GM12891 (cell line): ENCODE results near the gene ITIH2.

ENCODE experiments used
- PAX5 ChIP-seq: IDR thresholded peaks from 2 replicates; pipeline ENCODE4 v1.6.1; 2011; ENCODE audit warnings: low read length, moderate library complexity, mild to moderate bottlenecking; ENCODE audit not compliant: insufficient read depth, severe bottlenecking
- POLR2A ChIP-seq: IDR thresholded peaks from 2 replicates; pipeline ENCODE4 v1.6.1; 2011; ENCODE audit warnings: low read depth, low read length, control low read depth
- POLR2AphosphoS5 ChIP-seq: IDR thresholded peaks from 2 replicates; pipeline ENCODE4 v1.6.1; 2011; ENCODE audit warnings: low read depth, low read length, control low read depth
- POU2F2 ChIP-seq: IDR thresholded peaks from 2 replicates; pipeline ENCODE4 v1.6.1; 2011; ENCODE audit warnings: low read depth, mild to moderate bottlenecking, control low read depth, low read length, moderate library complexity
- SPI1 ChIP-seq: IDR thresholded peaks from 2 replicates; pipeline ENCODE4 v1.6.1; 2011; ENCODE audit warnings: low read depth, low read length, control low read depth
- TAF1 ChIP-seq: IDR thresholded peaks from 2 replicates; pipeline ENCODE4 v1.6.1; 2011; ENCODE audit warnings: low read depth, low read length, control low read depth

DNA sequence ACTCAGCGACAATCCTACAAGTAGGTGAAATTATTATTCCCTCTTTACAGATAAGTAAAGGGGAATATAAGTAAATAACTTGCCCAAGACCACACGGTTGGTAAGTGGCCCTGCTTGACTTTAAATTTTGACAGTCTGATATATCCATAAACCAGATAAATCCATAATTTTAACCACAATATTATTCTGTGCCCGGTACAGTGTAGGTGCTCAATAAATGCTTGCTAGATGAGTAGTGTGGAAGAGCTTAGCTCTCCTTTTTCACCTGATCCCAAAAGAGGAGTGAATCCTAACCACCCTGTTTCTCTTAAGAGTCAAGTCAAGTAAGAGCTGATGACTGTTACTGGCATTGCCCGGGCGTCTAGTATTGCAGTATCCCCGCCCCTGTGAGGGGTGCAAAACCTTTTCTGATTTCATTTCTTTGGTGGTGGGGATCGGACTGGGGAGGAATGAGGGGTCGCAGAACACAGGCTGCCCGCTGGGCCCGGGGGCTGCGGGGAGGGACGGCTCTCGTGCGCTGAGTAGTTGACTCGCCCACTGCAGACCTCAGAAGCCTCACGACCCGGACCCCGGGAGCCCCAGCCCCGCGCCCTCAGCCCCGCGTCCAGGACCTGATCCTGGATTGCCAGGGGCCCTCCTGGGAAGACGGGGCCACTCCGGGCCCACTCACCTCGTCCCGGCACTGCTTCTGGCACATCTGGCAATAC, 84.2 kb downstream of the ITIH2 start:
- TF ChIP-seq POLR2A = no peak
- no peak for TF ChIP-seq POLR2AphosphoS5
- TF ChIP-seq SPI1 = no peak
- no peak for TF ChIP-seq TAF1
- TF ChIP-seq PAX5 = no peak
- TF ChIP-seq POU2F2 = no peak
